Esophagus (tissue), 2 donors: ENCODE results near the gene EXOC1L. TPM values are rescaled to one million over a fixed set of nuclear protein-coding genes. Genes with fewer than 3 reads are reported as not detected.
"Not testable (repeated sequence)": the region's sequence is repeated elsewhere in the genome, so short reads cannot be mapped to it uniquely, and the experiment has no call there.

Source experiments
- H3K27ac ChIP-seq, 2 donors: one replicate each; pipeline ENCODE4 v1.5.1; 2013; ENCODE audit warnings: low read depth in 2 of 2, mild to moderate bottlenecking in 2 of 2, inconsistent platforms in 1 of 2, low read length in 1 of 2, moderate library complexity in 1 of 2
- H3K27me3 ChIP-seq, 2 donors: one replicate each; pipeline ENCODE4 v1.6.1; 2013; ENCODE audit warnings: low read length in 2 of 2, control low read depth in 1 of 2, mild to moderate bottlenecking in 1 of 2; ENCODE audit not compliant: insufficient read depth in 2 of 2, control insufficient read depth in 1 of 2
- H3K36me3 ChIP-seq, 2 donors: one replicate each; pipeline ENCODE4 v1.6.1; 2013; ENCODE audit warnings: low read length in 1 of 2; ENCODE audit not compliant: control insufficient read depth in 2 of 2, insufficient read depth in 2 of 2
- H3K4me1 ChIP-seq, 2 donors: one replicate each; pipeline ENCODE4 v1.6.1; 2013; ENCODE audit warnings: low read length in 1 of 2; ENCODE audit not compliant: control insufficient read depth in 2 of 2, insufficient read depth in 2 of 2
- H3K4me3 ChIP-seq, 2 donors: one replicate each; pipeline ENCODE4 v1.5.1; 2013; ENCODE audit warnings: low read length in 2 of 2, mild to moderate bottlenecking in 2 of 2, low read depth in 1 of 2, moderate library complexity in 1 of 2
- H3K9me3 ChIP-seq, 2 donors: one replicate each; pipeline ENCODE4 v1.6.1; 2013; ENCODE audit warnings: mild to moderate bottlenecking in 2 of 2, low read depth in 1 of 2, low read length in 1 of 2, moderate library complexity in 1 of 2; ENCODE audit not compliant: control insufficient read depth in 2 of 2, insufficient read depth in 1 of 2
- WGBS, 2 donors: extraction: QIAGEN DNeasy Blood & Tissue Kit; methylation state at CpG; one replicate each; pipeline ENCODE4 v1.1.7; 2013; 5-methylcytosine and 5-hydroxymethylcytosine counted together
- polyA plus RNA-seq, 2 donors: library from polyadenylated mRNA; stranded (reverse); fragments of 200-250 nt; gene quantifications; one replicate each; pipeline ENCODE4 v1.2.3, GENCODE V29; 2013
- donor health status: healthy with polysubstance abuse.
- donor health status: Bipolar disorder and iron deficiency.

EXOC1L gene
- polyA plus RNA-seq, 2 donors, result not detected

DNA sequence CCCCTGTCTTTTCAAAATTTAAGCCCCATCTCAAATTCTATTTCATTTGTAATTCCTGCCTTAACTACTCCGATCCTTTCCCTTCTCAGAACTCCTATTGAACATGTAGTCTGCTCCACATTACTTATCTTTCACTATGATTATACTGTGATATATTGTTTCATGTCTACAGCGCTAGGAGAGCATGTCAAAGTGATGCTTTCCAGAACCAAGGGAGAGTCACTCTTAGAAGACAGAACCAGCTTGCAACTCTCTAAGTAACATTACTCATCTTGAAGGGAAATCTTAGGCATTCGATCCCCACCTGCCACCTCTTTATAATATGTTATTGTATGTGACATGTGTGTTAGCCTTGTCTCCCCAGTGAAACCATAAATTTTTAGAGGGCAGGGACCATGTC is 10.5 kb downstream of the EXOC1L start:
- no peak overlapping the region for H3K27ac ChIP-seq
- 80 to 85% methylated on average over 3 of the region's 3 CpGs for WGBS, 2 donors
- H3K9me3 ChIP-seq, result no peaks in the 10 kb centered on the region
- no peaks in the 10 kb centered on the region for H3K36me3 ChIP-seq
- no peak overlapping the region for H3K4me3 ChIP-seq
- H3K27me3 ChIP-seq, result no peaks in the 10 kb centered on the region
- H3K4me1 ChIP-seq, result no peaks in the 10 kb centered on the region

DNA sequence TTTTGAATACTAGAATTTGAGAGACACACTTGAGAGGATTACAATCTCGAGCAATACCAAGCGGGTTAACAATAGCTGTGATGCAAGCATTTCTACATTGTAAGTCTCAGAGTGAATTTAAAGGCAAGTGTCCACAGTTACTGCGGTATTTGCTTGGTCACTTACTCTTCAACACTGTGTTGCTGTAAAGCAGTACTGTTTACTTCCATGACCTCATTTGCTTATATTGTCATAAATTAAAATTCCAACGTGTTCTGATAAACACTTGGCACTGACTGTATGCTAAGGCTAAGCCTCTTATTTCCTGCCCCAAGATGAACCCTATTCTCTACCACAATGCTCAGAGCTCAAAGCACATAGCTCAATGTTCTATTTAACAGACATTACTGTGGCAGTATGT is 11.1 kb downstream of the EXOC1L start:
- H3K27me3 ChIP-seq, result no peaks in the 10 kb centered on the region
- 53 to 59% methylated on average over 4 of the region's 4 CpGs for WGBS, 2 donors
- no peaks in the 10 kb centered on the region for H3K36me3 ChIP-seq

DNA sequence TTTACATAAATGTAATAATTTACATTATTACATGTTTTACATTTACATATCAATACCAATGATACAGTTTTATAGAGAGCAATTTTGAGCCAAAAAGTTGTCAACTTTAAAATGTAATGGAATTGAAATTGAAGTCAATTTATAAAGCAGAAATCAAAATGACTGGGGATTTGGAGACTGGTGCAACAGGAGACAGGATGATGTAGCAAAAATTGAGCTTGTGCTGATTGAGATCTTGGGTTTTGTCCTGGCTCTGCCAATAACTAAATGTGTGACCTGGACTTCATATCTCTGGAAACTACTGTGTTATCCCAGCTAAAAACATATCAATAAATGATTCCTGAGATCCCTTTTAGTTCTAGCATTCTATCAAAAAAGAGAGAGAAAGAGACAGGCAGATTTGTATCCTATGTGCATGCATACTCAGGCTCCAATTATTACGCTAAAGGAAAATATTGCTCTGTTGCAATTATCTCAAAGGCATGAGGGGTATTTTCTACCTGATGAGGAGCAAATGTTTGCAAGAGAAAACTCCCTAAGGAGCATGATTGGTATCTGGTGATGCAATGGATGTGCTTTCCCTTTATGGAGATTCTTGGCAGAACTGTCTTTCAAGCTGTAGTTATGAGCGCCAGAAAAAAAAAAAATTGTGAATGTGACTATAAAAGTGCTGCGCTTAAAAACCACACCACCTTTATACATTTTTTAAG is 14.7 kb downstream of the EXOC1L start:
- H3K4me1 ChIP-seq, result no peaks in the 10 kb centered on the region
- no peaks in the 10 kb centered on the region for H3K9me3 ChIP-seq
- WGBS, 2 donors, result 95% methylated on average over 3 of the region's 3 CpGs
- no peak overlapping the region for H3K4me3 ChIP-seq
- H3K36me3 ChIP-seq, result no peaks in the 10 kb centered on the region
- no peak overlapping the region for H3K27ac ChIP-seq
- no peaks in the 10 kb centered on the region for H3K27me3 ChIP-seq

More for the DNA sequence above, 11.1 kb downstream of the EXOC1L start:
- Histone ChIP-seq H3K27ac (no peak overlapping the region), H3K4me3 (no peak overlapping the region), H3K9me3 (no peaks in the 10 kb centered on the region), H3K4me1 (no peaks in the 10 kb centered on the region)

DNA sequence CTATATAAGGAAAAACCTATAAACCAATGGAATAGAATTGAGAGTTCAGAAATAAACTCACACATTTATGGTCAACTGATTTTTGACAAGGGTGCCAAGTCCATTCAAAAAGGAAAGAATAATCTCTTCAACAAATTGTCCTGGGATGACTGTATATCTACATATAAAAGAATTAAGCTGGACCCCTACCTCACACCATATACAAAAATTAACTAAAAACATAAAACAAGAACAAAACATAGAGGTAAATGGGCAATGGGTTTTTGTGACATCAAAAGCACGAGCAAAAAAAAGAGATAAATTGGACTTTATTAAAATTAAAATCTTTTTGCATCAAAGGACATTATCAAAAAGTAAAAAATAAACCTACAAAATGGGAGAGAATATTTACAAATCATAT is 18.3 kb downstream of the EXOC1L start:
- H3K9me3 ChIP-seq, result no peaks in the 10 kb centered on the region
- no peaks in the 10 kb centered on the region for H3K4me1 ChIP-seq
- WGBS, 2 donors, result 67 to 75% methylated on average over 1 of the region's 1 CpG
- no peaks in the 10 kb centered on the region for H3K27me3 ChIP-seq
- H3K36me3 ChIP-seq, result no peaks in the 10 kb centered on the region
- H3K27ac ChIP-seq, result no peak overlapping the region
- H3K4me3 ChIP-seq, result no peak overlapping the region

DNA sequence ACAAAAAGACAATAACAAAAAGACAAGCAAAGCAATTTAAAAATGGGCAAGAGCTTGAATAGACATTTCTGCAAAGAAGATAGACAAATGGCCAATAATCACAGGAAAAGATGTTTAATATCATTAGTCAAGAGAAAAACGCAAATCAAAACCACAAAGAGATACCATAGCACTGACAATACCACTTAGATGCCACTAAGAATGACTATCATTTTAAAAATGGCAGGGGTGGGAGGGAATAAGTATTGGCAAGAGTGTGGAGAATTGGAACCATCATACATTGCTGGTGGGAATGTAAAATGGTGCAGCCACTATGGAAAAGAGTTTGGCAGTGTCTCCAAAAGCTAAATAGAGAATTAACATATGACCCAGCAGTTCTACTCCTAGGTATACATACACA is 18.8 kb downstream of the EXOC1L start:
- Histone ChIP-seq H3K4me1 (no peaks in the 10 kb centered on the region), H3K27me3 (no peaks in the 10 kb centered on the region), H3K27ac (no peak overlapping the region), H3K36me3 (no peaks in the 10 kb centered on the region), H3K4me3 (no peak overlapping the region), H3K9me3 (no peaks in the 10 kb centered on the region)
- WGBS, 2 donors, result 71 to 74% methylated on average over 1 of the region's 1 CpG

DNA sequence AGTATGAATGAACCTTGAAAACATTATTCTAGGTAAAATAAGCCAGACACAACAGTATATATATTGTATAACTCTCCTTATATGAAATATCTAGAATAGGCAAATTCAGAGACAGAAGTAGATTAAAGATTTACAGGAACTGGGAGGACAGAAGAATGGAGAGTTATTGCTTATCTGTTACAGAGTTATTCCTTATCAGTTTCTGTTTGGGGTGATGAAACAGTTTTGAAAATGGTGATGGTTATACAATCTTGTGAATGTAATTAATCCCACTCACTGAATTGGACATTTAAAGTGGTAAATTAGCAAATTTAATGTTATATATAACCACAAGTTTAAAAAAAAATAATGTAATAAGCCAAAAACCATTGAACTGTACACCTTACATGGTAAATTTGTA is 19.4 kb downstream of the EXOC1L start:
- Histone ChIP-seq H3K36me3 (no peaks in the 10 kb centered on the region), H3K4me3 (no peak overlapping the region), H3K27ac (no peak overlapping the region), H3K9me3 (no peaks in the 10 kb centered on the region), H3K27me3 (no peaks in the 10 kb centered on the region), H3K4me1 (no peaks in the 10 kb centered on the region)

DNA sequence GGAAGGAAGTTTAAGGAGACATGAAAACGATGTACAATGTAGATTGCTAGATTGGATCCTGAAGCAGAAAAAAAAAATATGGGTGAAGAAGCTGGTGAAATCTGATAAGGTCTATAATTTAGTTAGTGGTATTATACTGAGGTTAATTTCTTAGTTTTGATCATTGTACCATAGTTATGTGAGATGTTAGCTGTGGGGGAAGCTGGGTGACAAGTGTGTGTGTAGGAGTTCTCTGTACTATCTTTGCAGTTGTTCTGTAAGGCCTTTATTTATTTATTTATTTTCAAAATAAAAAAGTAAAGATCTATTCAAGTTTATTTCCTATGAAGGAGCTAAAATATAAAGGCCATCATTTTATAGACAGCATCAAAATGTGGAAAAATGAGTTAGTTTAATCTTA is 21.4 kb downstream of the EXOC1L start:
- no peak overlapping the region for H3K27ac ChIP-seq
- no peaks in the 10 kb centered on the region for H3K9me3 ChIP-seq
- no peaks in the 10 kb centered on the region for H3K36me3 ChIP-seq
- H3K27me3 ChIP-seq, result no peaks in the 10 kb centered on the region
- WGBS, 2 donors, result 88 to 89% methylated on average over 1 of the region's 1 CpG
- H3K4me3 ChIP-seq, result no peak overlapping the region
- no peaks in the 10 kb centered on the region for H3K4me1 ChIP-seq

DNA sequence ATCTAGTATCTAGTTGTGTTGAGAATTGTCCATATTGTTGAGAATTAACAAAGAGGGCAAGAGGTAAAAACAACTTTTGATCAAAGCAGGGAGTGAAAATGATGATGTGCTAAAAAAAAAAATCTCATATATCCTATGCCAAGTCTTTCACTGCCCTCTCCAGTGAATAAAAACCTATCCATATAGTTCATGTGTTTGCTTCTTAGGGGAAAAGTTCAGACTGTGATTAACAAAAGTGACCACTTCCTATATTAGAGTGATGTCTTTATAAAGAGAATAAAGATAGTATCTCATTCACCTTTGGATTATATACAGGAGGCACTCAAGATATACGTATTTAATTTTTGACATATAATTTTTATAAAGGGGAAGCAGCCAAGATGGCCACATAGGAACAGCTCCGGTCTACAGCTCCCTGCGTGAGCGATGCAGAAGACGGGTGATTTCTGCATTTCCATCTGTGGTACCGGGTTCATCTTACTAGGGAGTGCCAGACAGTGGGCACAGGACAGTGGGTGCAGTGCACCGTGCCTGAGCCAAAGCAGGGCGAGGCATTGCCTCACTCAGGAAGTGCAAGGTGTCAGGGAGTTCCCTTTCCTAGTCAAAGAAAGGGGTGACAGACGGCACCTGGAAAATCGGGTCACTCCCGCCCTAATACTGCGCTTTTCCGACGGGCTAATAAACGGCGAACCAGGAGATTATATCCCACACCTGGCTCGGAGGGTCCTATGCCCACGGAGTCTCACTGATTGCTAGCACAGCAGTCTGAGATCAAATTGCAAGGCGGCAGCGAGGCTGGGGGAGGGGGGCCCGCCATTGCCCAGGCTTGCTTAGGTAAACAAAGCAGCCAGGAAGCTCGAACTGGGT is 22.0 kb downstream of the EXOC1L start:
- H3K27ac ChIP-seq, H3K4me3 ChIP-seq, H3K4me1 ChIP-seq, H3K27me3 ChIP-seq, H3K36me3 ChIP-seq, H3K9me3 ChIP-seq: not testable (repeated sequence)
- WGBS, 2 donors, result 70 to 76% methylated on average over 19 to 21 of the region's 22 CpGs

DNA sequence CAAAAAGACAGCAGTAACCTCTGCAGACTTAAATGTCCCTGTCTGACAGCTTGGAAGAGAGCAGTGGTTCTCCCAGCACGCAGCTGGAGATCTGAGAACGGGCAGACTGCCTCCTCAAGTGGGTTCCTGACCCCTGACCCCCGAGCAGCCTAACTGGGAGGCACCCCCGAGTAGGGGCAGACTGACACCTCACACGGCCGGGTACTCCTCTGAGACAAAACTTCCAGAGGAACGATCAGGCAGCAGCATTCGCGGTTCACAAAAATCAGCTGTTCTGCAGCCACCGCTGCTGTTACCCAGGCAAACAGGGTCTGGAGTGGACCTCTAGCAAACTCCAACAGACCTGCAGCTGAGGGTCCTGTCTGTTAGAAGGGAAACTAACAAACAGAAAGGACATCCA is 22.7 kb downstream of the EXOC1L start:
- not testable (repeated sequence) for H3K27me3 ChIP-seq, H3K27ac ChIP-seq, H3K9me3 ChIP-seq, H3K4me3 ChIP-seq, H3K36me3 ChIP-seq, H3K4me1 ChIP-seq
- 73 to 74% methylated on average over 6 to 10 of the region's 10 CpGs for WGBS, 2 donors

DNA sequence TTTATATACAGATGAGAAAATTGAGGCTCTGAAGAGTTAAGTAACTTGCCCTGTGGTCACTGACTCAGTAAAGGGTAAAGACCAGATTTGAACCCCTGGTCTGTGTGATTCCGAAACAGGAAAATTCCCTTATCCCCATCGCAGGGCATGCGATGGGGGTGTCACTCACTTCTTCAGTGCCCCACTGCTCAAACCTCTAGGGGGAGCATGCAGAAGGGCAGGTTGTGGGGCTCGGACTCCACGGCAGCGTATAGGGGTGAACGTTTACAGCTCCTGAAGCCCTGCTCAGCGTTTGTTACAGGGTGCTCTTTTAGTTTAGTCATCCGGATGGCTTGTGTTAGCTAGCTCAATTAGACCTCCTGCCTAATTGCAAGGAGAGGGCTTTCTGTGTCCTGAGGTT is 30.1 kb downstream of the EXOC1L start:
- no peaks in the 10 kb centered on the region for H3K27me3 ChIP-seq
- no peaks in the 10 kb centered on the region for H3K4me1 ChIP-seq
- H3K36me3 ChIP-seq, result no peaks in the 10 kb centered on the region
- no peak overlapping the region for H3K4me3 ChIP-seq
- WGBS, 2 donors, result 75 to 81% methylated on average over 9 of the region's 9 CpGs
- no peaks in the 10 kb centered on the region for H3K9me3 ChIP-seq
- H3K27ac ChIP-seq, result no peak overlapping the region
